Gastrocnemius medialis (tissue), 4 donors: Measurements from ENCODE around the gene SMCO2.

ENCODE experiments used
- POLR2A ChIP-seq, 2 donors: fragments of 450-650 bp; IDR thresholded peaks; one replicate each; pipeline ENCODE4 v1.6.1; 2017; ENCODE audit warnings: antibody characterized with exemption in 2 of 2, mild to moderate bottlenecking in 2 of 2, moderate library complexity in 2 of 2
- TF ChIP-seq, protein P1 (sequence below), 5 experiments: fragments of 450-650 bp in 3 of 5; fragments of 200-600 bp in 2 of 5; sonication (generic) in 2 of 5; IDR thresholded peaks in 4 of 5; conservative IDR thresholded peaks in 1 of 5; 1 replicate in 4 of 5; 2 replicates in 1 of 5; pipeline ENCODE4 v1.5.1; 2016 to 2019; ENCODE audit warnings: antibody characterized with exemption in 5 of 5, mild to moderate bottlenecking in 3 of 5, moderate library complexity in 3 of 5

GRCh38 chr12:27436029-27436428 lies 10.5 kb upstream of the SMCO2 start:
- TF ChIP-seq, protein P1, sequence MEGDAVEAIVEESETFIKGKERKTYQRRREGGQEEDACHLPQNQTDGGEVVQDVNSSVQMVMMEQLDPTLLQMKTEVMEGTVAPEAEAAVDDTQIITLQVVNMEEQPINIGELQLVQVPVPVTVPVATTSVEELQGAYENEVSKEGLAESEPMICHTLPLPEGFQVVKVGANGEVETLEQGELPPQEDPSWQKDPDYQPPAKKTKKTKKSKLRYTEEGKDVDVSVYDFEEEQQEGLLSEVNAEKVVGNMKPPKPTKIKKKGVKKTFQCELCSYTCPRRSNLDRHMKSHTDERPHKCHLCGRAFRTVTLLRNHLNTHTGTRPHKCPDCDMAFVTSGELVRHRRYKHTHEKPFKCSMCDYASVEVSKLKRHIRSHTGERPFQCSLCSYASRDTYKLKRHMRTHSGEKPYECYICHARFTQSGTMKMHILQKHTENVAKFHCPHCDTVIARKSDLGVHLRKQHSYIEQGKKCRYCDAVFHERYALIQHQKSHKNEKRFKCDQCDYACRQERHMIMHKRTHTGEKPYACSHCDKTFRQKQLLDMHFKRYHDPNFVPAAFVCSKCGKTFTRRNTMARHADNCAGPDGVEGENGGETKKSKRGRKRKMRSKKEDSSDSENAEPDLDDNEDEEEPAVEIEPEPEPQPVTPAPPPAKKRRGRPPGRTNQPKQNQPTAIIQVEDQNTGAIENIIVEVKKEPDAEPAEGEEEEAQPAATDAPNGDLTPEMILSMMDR (IDR thresholded peaks at IDR 0.05 in 4 of 5, conservative IDR thresholded peaks at IDR 0.05 in 1 of 5), result no peak
- no peak for TF ChIP-seq POLR2A (IDR thresholded peaks at IDR 0.05)
